ENCODE data around the gene PTPN21.

PTPN21 gene

DNA sequence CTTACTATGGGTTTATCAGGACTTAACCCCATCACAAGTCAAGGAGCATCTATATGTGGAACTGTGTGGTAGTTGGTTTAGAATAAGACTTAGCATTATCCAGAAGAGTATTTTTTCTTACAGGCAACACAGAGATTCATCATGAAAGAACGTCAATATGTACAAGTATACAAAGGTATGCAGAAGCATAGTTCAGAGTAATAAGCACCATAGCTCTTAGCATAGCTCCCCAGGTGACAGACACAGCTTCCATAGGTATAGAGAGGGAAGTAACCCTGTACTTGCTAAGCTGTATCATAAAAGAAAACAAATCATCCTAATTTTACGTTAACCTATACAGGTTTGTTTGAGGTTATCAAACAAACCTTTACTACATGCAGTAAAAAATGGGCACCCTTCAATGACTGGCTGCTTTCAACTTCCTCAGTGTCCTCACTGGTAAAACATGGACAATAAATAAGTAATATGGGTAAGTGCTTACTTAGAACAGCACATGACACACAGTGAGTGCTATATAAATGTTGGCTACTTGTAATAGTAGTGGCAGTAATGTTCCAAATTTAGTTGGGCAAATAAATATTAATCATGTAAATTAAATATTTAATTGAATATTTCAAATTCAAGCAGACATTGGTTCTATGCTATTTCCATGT, 50.9 kb downstream of the PTPN21 start:
- DNase-seq = no peak

DNA sequence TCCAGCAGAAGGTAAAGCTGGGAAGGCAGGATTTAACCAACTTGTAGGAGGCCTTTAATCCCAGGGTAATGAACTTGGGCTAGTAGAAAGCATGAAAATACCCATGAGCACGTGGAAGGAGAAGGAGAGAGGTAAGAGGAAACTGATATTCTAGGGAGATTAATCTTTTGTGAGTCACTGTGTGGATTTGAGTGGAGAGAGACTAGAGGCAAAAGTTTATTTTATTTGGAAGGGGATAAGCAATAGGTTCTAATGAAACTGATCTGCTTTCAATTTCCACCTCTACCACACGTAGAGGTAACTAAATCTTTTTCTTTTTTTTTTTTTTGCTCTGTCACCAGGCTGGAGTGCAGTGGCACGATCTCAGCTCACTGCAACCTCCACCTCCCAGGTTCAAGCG, 52.1 kb downstream of the PTPN21 start:
- no peak for DNase-seq

DNA sequence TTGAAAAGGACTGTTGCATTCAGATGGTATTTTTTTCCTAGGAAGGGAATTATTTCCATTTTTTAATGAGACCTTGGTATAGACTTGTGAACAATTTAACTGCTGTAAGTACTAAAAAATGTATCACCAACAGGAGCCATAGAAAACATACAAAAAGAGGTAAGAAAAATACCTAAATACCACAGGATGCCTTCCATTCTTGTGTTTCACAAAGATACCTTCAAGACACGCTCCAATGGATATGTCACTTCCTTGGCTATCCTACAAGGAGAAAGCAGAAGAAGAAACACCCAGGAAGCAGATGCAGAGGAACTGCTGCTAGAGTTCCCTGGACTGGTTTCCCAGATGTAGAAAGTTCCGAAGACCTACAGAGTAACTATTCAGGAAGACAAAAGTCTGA, 54.2 kb downstream of the PTPN21 start:
- DNase-seq = no peak

DNA sequence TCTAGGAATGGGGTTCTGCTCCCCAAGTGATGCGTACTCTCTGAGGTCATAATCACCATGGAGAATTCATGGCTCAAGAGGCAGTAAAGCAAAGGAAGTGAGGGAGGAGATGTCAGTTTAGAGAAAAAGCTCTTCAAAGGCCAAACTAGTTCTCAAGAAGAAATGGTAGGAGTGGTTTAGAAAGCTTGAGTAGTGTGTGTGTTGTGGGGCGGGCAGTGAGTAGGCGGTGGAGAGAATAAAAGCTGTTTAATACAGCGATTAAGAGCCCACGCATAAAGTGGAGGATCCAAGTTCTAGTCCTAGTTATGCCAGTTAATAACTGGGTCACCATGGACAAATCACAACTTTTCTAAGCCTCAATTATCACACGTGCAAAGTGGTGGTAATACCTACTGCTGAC, 55.6 kb downstream of the PTPN21 start:
- DNase-seq = no peak

DNA sequence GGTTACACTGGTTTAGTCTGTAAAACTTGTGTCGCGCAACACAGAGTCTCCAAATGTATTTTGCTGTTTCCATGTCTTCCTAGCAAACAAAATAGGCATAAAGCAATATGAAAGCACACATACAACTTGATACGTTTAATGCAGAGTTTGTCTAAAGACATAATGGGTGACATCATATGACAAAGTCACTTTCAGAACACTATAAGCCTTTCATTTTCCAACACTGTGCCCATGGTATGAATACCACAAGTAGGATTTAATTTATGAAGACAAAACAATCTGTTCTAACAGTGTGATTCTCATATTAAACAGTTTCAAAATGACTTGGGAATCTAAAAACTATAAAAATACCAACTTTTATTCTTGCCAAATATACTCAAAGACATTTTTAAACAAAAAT, 58.4 kb downstream of the PTPN21 start:
- no peak for DNase-seq

DNA sequence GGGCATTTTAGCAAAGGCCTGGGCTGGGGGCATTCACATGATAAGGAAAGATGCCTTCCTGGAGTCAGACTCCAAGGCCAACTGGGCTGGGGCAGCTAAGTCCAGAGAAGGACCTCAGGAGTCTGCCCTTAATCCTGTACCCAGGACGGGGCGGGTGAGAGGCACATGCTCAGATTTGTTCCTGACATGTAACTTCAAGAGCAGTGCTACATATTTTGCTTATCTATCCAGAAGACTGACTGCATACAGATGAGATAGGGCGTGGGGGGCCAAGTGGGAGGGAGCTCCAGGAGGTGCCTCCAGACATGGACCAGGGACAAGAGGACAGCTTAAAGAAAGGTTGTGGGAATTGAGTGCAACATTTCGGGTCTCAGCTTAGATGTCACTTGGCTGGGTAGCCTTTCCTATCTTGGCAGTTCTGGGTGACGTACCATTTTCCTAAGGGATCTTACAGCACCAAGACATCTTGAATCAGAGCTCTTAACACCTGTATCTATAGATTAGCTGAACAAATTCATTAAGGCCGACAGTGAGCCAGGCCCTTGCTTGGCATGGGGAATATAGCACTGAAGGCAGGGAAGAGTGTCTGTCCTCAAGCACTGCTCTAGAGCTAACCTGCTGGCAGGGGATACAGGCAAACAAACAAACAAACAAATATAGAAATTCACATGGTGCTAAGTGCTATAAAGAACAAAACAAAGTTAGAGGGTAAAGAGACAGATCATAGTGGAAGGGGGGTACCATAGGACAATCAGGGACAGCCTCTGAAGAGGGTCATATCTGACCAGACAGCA, 61.2 kb downstream of the PTPN21 start:
- DNase-seq = no peak

DNA sequence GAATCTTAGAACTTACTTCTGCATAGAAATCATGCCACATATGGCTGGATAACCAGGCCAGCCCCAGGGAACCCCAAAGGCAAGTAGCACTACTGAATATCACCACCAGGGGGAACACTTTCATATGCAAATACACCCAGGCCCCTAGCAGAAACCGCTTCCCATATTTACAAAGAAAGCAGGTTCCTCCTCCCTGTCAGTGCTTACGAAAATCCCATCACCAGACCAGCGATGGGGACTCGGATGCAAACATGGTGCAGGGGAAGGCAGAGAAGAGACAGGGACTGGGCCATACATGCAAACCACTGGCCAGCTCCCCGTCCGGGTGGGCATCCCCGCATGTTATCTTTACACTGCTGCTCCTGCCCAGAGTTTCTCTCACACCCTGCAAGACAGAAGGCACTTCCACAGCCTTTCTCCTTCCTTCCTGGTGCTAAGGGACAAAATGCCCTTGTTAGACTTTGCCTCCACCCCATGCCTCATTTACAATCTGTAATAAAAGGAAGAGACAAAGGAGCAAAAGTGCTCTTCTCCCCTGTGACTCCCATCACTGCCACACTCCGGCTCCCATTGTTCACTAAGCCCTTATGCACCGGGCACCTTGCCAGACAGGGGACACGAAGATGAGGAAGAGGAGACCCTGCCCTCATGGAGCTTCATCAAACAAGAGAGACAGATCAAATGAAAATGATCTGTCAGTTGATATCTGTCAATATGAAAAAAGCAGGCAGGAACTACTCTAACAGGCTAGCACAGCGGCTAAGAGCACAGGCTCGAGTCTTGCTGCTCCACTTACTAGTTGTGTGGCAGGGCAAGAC, 62.3 kb downstream of the PTPN21 start:
- DNase-seq = peak; percentile 80

DNA sequence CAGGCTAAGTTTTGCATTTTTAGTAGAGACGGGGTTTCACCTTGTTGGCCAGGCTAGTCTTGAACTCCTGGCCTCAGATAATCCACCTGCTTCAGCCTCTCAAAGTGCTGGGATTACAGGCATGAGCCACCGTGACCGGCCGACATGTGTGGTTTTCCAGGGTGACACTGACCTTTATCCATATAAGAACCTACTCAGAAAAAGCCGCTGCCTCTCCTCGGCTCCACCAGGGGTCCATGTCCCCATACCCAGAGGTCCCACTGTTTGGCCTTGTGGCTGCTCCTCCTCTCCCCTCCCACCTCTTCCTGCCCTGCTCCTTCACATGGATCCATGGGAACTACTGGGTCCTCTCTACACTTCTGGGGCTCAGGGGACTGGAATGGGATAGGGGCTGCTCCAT, 64.6 kb downstream of the PTPN21 start:
- no peak for DNase-seq

DNA sequence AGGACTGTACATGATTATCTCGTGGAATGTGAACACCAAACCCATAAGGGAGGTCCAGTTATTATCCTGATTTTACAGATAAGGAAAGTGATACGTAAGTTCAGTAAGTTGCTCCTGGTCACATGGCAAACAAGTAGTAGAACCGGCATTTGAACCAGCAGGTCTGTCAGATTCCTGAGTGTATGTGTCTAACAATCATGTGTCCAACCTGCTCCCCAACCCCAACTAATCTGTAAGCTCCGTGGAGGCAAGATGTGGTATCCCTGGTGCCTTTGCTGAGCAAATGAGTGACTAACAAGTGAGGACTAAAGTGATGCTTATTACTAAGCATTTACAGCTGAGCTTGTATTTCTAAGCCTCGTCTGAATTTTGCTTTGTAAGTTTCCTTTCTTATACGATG, 65.9 kb downstream of the PTPN21 start:
- no peak for DNase-seq

DNA sequence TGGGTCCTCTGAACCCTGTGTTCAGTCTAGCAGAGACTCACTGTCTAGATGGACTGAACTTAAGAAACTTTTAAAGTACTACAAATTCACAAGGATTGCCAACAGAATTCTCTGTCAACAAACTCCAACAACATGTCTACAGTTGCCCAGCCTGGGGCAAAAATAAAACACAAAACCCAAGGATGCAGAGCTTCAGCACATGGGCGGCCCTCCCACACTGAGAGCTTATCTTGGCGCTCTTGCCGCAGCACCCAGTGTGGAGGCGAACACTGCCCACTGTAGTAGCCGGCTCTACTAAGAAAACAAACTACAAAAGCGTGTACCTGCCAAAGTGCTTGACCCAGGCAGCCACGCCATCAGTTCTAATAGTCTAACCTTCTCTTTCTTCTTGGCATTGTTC, 66.7 kb downstream of the PTPN21 start:
- DNase-seq = no peak

DNA sequence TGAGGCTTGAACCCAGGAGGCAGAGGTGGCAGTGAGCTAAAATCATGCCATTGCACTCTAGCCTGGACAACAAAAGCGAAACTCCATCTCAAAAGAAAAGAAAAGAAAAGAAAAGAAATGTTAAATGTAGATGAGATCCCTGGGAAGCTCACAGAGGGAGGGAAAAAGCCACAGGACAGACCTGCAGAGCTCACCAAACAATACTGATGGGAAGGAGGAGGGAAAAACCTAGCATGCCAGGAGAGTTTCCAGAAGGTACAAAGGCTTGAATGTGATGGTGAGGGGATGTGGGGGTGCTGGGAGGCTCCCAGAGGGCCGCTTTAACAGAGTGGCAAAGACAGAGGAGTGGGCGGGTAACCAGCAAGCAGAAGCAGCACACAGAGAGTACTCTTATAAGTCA, 72.3 kb downstream of the PTPN21 start:
- DNase-seq = no peak

DNA sequence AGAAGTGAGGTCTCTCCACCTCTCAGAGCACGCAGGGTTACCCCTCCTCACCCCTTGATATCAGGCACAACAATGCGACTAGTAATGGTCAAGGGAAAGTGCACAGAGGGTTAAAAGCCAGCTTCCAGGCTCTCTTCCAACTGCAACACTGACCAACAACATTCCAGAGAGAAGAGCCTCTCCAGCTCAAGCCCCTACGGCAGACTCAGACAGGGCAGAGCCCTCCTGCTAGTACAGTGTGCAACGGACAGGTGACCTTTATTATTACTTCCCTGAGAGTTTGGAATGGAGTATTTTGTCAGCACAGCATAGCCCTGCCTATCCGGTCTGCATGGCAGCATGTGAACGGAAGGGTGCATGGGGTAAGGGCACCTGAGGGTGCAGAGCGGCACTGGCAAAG, 73.0 kb downstream of the PTPN21 start:
- no peak for DNase-seq

DNA sequence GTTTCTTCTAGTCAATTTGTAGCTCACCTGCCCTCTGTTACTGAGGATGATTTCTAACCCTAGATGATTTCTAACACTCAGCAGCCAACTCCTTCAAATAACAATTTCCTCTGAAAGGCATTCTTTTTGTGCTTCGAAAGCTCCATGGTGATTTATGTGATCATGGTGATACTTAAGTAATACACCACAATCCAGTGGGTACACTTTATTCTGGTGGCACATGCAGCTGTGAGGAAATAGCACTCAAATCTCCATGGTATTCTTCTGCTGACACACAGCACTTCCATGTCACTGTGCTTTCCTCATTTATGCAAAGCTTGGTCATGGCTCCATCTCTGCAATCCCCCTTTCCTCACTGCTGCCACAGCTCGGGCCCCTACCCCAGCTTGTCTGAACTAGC, 73.7 kb downstream of the PTPN21 start:
- no peak for DNase-seq

DNA sequence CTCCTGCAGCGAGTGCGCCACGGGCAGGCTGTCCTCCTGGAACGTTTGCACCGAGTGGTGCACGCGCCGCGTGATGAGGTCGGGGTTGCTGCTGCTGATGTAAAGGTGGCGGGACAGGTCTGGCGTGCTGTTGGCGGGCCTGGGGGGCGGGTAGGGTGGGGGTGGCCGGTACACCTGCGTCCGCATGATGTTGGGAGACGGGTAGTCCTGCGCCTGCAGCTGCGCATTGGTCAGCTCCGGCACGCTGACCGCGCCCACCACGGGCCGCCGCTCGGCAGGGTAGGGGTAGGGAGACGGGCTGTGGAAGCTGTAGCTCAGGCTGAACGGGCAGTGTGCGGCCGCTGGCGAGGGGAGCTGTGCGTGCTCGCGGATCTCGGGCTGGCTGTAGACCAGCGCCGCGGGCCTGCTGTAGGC, 75.2 kb downstream of the PTPN21 start:
- DNase-seq = no peak

DNA sequence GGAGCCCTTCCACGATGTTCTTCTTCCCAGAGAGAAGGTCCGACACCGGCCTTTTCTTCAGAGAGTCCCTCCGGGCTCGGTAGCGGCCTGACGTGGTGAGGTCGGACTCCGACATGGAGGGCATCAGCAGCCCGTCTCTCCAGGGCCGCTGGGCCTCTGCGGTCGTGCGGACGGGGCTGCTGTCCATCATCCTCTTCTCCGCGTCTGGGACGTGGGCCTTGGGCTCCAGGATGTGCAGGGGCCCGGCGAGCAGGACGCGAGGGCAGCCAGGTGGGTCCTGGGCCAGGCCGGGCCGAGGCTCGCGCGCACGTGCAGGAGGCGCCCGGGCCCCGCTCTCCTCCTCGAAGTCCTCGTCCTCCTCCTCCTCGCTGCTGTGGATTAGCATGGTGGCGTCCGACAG, 75.9 kb downstream of the PTPN21 start:
- no peak for DNase-seq

DNA sequence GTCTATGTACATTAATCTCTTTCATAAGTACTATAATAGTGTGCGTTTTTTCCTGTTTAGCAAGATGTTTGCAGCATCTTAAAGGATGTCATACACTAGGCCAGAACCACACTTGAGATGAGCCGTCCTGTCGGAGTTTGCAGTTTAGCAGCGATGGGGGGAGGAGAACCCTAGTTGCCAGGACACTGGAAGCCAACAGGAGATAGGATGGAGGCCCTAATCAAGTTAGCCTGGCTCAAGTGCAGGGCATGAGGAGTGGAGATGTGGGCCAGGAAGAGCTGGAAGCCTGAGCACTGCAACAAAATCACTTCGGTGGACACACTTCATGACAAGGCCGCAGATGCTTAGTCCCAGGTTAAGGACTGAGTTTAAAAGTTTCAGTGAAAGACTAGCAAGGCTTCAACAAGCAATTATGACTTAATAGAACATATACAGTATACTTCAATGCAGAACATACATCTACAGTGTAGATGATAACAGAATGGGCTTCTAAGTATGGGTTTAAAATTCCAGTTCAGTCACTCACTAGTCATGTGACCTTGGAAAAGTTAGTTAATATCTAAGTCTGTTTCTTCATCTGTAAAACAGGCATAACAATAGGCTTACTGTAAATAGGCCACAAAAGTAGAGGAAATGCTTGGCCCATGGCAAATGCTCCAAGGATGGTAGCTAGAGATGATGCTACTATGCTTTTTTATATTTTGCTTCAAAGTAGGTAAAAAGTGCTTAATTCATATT, 77.1 kb downstream of the PTPN21 start:
- no peak for DNase-seq

DNA sequence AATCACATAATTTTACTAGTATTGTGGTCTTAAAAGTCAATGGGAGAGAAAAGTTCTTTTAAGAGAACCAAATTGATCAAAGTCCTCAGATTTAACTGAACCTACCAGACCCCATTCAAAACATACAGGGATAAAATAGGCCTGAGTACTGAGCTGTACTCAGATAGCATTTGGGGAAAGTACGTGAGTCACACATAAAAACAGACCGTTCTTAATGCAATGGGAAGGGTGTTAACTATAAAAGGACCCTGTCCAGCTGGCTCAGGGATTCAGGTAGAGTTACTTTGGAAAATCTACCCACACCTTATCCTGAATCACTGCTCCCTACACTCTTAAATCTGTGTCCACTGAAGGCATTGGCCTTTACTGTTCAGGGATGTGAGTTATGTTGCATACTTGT, 78.0 kb downstream of the PTPN21 start:
- no peak for DNase-seq

DNA sequence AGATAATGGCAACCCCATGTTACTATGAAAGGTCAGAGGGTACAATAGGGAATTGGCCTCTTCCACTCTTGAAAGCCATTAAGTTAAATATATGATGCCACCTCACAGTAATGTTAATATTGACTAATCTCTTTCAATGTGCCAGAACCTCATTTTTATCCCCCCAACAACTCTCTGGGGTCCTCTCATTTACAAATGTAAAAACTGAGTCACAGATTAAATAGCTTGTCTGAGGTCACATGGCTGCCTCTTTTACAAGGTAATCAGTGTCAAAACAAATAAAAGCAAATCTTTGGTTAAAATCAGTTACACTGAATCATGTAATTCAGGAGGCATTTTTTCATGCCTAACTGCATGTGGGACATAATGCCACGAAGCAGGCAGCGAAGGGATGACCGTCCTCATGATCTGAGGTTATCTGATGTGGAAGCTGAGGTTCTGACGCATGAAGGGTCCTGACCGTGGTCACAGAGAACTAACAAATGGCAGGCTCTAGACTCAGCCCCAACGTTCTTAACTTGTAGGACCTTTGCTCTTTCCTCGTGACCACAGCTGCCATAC, 78.5 kb downstream of the PTPN21 start:
- DNase-seq = no peak

DNA sequence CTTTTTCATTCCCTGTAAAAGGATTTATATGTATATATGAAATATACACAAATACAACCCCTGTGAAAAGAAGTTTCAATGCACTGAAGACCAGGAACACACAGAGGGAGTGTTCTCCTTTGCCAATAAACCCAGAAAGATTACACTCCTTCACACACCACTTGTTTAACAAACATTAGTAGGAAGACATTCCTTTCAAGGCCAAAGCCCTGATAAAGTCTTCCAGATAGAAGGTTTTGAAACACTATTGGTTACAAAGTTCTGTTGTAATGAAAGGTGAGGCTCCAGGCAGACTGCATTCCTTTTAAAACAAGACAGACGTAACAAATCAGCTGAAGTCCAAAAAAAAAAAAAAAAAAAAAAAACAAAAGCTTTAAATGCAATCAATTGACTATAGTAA, 81.0 kb downstream of the PTPN21 start:
- DNase-seq = no peak

DNA sequence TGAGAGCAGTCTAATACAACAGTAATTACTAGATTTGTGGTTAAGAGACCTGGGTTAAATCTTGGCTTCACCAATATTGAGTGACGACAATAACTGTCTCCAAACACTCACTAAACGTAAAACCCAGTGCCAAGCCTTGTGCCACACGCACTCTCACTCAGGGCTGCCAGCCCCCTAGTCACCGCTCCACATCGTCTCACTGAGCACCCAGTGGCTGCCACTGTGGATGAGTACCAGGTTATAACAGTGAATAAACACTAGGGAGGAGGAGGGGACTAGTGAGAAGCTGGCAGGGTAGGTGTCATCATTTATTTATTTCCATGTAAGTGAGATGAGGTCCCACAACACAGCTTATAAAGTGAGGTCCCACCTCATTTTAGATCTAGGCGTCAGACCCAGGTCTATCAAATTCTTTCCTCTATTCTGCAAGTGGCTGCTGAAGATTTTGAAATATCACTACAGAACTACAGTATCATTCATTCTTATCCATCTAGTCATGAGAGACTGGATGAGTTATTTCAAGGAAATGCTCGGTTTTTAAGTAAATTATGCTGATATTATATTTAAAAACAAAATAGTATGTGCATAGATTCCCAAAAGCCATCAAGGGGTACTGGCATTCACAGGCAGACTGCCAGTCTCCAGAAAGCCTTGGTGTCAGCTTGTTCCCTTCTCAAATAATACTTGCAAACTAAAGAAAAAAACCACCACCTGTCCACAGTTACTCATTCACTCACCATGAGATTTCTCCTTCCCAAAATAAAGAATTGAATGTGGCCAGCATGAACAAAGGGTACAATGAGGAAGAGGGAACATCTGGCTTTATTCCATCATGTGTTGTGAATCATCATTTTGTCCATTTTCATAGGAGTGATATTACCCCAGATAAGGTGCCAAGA, 84.0 kb downstream of the PTPN21 start:
- DNase-seq = no peak

DNA sequence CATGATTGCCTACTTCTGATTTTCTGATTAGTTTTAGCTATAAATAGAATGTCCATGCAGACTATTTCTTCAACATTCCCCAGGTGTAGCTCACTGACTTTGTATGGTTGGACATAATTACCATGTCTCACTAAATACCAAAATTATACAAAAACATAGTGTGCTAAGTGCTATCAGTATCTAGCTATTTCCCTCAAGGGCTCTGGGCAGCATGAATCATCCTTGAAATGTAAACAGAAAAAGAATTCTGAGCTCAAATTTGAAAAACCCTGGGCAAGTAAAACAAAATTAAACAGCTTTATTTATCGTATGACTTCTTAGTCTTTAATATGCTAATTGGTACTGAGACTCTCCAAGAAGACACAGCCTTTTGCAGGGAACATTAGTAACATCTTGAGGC, 86.4 kb downstream of the PTPN21 start:
- DNase-seq = no peak

DNA sequence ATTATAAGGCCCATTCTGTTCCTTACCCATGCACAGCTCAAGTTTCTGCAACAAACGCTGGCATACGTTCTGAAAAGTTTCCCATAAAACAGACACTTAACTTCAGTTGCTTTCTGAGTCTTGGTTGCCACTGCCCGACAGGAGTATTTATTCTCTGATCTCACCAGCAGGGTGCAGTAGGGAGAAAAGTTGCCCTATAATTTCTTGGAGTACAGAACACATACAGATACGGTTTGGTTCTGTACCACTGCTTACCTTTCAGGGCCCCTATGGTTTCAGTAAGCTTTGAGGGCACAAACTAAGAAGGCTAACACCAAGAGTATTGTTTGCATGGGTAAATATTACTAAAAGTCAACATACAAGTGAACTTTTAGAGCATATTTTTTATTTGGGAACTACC, 91.5 kb downstream of the PTPN21 start:
- no peak for DNase-seq
